ENCODE results near the gene ASTN1.

- TF ChIP-seq POLR2A (IDR thresholded peaks at IDR 0.05): no peak
- TF ChIP-seq, protein P1, sequence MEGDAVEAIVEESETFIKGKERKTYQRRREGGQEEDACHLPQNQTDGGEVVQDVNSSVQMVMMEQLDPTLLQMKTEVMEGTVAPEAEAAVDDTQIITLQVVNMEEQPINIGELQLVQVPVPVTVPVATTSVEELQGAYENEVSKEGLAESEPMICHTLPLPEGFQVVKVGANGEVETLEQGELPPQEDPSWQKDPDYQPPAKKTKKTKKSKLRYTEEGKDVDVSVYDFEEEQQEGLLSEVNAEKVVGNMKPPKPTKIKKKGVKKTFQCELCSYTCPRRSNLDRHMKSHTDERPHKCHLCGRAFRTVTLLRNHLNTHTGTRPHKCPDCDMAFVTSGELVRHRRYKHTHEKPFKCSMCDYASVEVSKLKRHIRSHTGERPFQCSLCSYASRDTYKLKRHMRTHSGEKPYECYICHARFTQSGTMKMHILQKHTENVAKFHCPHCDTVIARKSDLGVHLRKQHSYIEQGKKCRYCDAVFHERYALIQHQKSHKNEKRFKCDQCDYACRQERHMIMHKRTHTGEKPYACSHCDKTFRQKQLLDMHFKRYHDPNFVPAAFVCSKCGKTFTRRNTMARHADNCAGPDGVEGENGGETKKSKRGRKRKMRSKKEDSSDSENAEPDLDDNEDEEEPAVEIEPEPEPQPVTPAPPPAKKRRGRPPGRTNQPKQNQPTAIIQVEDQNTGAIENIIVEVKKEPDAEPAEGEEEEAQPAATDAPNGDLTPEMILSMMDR (IDR thresholded peaks at IDR 0.05): no peak
Observed at GRCh38 chr1:177091040-177091439, 73.5 kb downstream of the ASTN1 start.
